Measurements from ENCODE around the gene CPB2. TPM values are rescaled to one million over a fixed set of nuclear protein-coding genes. Genes with fewer than 3 reads are reported as not detected.

The CPB2 gene
- total and polyA plus RNA-seq, 9 of the 15 experiments (the other 6 are each of a cell fraction or from before 2014, with no cell fraction given), result 0.03 to 0.16 (median 0.07) TPM; not detected in 6

DNA sequence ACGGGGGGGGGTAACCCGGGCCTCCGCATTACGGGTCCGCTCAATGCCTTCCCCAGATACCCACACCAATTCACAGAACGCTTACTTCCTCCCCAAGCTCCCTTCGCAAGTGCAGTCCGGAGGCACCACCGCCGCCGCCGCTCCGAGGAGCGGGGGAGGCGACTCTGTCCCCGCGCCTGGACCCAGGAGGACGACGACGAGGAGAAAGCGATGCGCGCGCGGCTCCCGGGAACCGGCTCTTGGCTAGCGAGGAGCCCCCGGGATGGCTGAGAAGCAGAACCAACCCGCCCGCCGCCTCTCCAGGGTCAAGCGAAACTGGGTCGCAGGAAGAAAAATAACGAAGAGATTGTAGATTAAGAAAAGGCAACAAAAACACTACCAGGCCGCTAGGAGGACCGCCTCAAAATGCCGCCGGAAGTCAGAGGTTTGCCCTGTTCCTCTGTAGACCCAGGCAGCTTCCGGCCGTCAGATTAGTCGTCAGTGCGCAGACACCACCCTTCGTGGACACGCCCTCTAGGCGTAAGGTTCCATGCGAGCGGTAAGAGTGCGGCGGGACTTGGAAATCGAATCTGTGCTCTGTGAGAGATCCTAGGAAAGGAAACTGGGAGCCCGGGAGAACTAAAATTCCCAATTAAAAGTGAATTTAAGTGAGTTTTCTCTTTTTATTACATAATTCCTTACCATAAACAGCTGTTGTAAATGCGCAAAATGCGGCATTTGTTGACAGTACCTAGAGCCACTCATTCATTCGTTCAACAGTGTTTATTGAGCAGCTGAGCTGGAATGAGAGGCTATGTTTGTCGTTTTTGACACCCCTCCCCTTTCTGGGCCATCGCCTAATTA is 52.3 kb downstream of the CPB2 start, which contains the start of gene ZC3H13 (continued):
- TF ChIP-seq, protein P1, sequence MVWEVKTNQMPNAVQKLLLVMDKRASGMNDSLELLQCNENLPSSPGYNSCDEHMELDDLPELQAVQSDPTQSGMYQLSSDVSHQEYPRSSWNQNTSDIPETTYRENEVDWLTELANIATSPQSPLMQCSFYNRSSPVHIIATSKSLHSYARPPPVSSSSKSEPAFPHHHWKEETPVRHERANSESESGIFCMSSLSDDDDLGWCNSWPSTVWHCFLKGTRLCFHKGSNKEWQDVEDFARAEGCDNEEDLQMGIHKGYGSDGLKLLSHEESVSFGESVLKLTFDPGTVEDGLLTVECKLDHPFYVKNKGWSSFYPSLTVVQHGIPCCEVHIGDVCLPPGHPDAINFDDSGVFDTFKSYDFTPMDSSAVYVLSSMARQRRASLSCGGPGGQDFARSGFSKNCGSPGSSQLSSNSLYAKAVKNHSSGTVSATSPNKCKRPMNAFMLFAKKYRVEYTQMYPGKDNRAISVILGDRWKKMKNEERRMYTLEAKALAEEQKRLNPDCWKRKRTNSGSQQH (CRISPR knock-in tag; IDR thresholded peaks at IDR 0.05), result no peak
- TF ChIP-seq GATAD2A (IDR thresholded peaks at IDR 0.05), result 0 out of 2 replicates have a peak, but pooled peaks have one; percentile 21
- peak; percentile 59 for TF ChIP-seq L3MBTL2 (IDR thresholded peaks at IDR 0.05)
- TF ChIP-seq SP1 (CRISPR knock-in tag; IDR thresholded peaks at IDR 0.05), result peak; percentile 52; the same call in 1 of the 2 replicates
- peak in 1 of 2 experiments; percentile 43; a peak in 1 of 4 replicates for TF ChIP-seq RCOR1 (IDR thresholded peaks at IDR 0.05; ENCODE audit: borderline replicate concordance in 1 of 2, low read depth in 2 of 2, low read length in 2 of 2)
- TF ChIP-seq NRF1 (conservative IDR thresholded peaks at IDR 0.05 in 1 of 2, IDR thresholded peaks at IDR 0.05 in 1 of 2), result peak; percentile 78 to 80
- TF ChIP-seq, protein P2, sequence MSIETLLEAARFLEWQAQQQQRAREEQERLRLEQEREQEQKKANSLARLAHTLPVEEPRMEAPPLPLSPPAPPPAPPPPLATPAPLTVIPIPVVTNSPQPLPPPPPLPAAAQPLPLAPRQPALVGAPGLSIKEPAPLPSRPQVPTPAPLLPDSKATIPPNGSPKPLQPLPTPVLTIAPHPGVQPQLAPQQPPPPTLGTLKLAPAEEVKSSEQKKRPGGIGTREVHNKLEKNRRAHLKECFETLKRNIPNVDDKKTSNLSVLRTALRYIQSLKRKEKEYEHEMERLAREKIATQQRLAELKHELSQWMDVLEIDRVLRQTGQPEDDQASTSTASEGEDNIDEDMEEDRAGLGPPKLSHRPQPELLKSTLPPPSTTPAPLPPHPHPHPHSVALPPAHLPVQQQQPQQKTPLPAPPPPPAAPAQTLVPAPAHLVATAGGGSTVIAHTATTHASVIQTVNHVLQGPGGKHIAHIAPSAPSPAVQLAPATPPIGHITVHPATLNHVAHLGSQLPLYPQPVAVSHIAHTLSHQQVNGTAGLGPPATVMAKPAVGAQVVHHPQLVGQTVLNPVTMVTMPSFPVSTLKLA (conservative IDR thresholded peaks at IDR 0.05), result peak; percentile 69 to 86
- no peak for TF ChIP-seq ERF (CRISPR knock-in tag; IDR thresholded peaks at IDR 0.05)
- peak; percentile 34 for TF ChIP-seq FOSL1 (tag; conservative IDR thresholded peaks at IDR 0.05)
- TF ChIP-seq SMAD1 (IDR thresholded peaks at IDR 0.05; ENCODE audit: low read depth, low read length, partially characterized antibody), result peak; percentile 30
- no peak for TF ChIP-seq SNIP1 (IDR thresholded peaks at IDR 0.05; ENCODE audit: low read depth)
- no peak for TF ChIP-seq STAG1 (CRISPR knock-in tag; IDR thresholded peaks at IDR 0.05; ENCODE audit: borderline replicate concordance)
- TF ChIP-seq ATF1 (CRISPR knock-in tag; IDR thresholded peaks at IDR 0.05), result peak; percentile 78
- peak; percentile 95 for TF ChIP-seq ATF1 (tag; IDR thresholded peaks at IDR 0.05)
- TF ChIP-seq, protein P3, sequence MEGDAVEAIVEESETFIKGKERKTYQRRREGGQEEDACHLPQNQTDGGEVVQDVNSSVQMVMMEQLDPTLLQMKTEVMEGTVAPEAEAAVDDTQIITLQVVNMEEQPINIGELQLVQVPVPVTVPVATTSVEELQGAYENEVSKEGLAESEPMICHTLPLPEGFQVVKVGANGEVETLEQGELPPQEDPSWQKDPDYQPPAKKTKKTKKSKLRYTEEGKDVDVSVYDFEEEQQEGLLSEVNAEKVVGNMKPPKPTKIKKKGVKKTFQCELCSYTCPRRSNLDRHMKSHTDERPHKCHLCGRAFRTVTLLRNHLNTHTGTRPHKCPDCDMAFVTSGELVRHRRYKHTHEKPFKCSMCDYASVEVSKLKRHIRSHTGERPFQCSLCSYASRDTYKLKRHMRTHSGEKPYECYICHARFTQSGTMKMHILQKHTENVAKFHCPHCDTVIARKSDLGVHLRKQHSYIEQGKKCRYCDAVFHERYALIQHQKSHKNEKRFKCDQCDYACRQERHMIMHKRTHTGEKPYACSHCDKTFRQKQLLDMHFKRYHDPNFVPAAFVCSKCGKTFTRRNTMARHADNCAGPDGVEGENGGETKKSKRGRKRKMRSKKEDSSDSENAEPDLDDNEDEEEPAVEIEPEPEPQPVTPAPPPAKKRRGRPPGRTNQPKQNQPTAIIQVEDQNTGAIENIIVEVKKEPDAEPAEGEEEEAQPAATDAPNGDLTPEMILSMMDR (IDR thresholded peaks at IDR 0.05 in 2 of 3, conservative IDR thresholded peaks at IDR 0.05 in 1 of 3; ENCODE audit: insufficient read depth in 2 of 3, low read depth in 1 of 3, low read length in 3 of 3), result peak; percentile 21 to 48 (median 31); a peak in 4 of 6 replicates
- TF ChIP-seq GTF2E2 (tag; IDR thresholded peaks at IDR 0.05), result peak; percentile 64
- TF ChIP-seq NCOR1 (IDR thresholded peaks at IDR 0.05), result 0 out of 2 replicates have a peak, but pooled peaks have one; percentile 42
- no peak for TF ChIP-seq ZNF23 (CRISPR knock-in tag; IDR thresholded peaks at IDR 0.05)
- 0 out of 2 replicates have a peak, but pooled peaks have one; percentile 48 for TF ChIP-seq NR2C1 (IDR thresholded peaks at IDR 0.05)
- TF ChIP-seq NR2C1 (tag; IDR thresholded peaks at IDR 0.05), result peak; percentile 75
- peak; percentile 46; the same call in 1 of the 2 replicates for TF ChIP-seq SPI1 (IDR thresholded peaks at IDR 0.05; ENCODE audit: borderline replicate concordance, low read depth, low read length)
- TF ChIP-seq ELF1 (tag; IDR thresholded peaks at IDR 0.05), result peak; percentile 87
- TF ChIP-seq EGR1 (conservative IDR thresholded peaks at IDR 0.05), result peak; percentile 50; the same call in 1 of the 2 replicates
